K562 treated with DMSO at 1 percent for 4 hours (cell line): Measurements from ENCODE around the gene CRX. TPM values are rescaled to one million over a fixed set of nuclear protein-coding genes. Genes with fewer than 3 reads are reported as not detected.

Source experiments
- total RNA-seq: library from RNA; unstranded; fragments of 300-600 nt; gene quantifications from 2 replicates; pipeline ENCODE4 v1.2.3, GENCODE V29; 2022; ENCODE audit not compliant: insufficient read depth

CRX gene
- total RNA-seq = not detected in 2 replicates

GRCh38 chr19:47821460-47822020 is at the start of gene CRX:
TSS of gene CRX (plus strand) at chr19:47821937. CDS start at chr19:47834444, 12,507 bp downstream.

GRCh38 chr19:47778049-47778953 is 43.4 kb upstream of the CRX start, which contains the start of gene SELENOW:
TSS of gene SELENOW (plus strand) at chr19:47778703. CDS start at chr19:47778786, 83 bp downstream.

GRCh38 chr19:47804451-47804850 is 17.3 kb upstream of the CRX start, which contains the start of gene TPRX1:
TSS of gene TPRX1 (minus strand) at chr19:47804551. CDS start at chr19:47804539, 12 bp downstream.

GRCh38 chr19:47858646-47859285 is 37.0 kb downstream of the CRX start, which contains the start of gene TPRX2:
TSS of gene TPRX2 (plus strand) at chr19:47859235. CDS start at chr19:47859247, 12 bp downstream.

GRCh38 chr19:47886010-47886559 is 64.3 kb downstream of the CRX start, which contains the start of gene SULT2A1:
TSS of gene SULT2A1 (minus strand) at chr19:47886315. CDS start at chr19:47886257, 58 bp downstream.

Other genes starting within 250 kb of the CRX start
- gene ZNF541, start 248.8 kb upstream of the CRX start, total RNA-seq = 0.44 and 0.96 TPM in 2 replicates
- 4.8 and 12.1 TPM in 2 replicates for gene BICRA, start 212.8 kb upstream of the CRX start, total RNA-seq
- 21.0 and 25.2 TPM in 2 replicates for gene EHD2, start 108.5 kb upstream of the CRX start, total RNA-seq
- gene NOP53, start 76.4 kb upstream of the CRX start, total RNA-seq = 1,045 and 1,223 TPM in 2 replicates
- gene SELENOW, start 43.2 kb upstream of the CRX start, total RNA-seq = 96.8 and 155 TPM in 2 replicates
- not detected in 2 replicates for gene TPRX1, start 17.4 kb upstream of the CRX start, total RNA-seq
- gene TPRX2, start 37.3 kb downstream of the CRX start, total RNA-seq = not detected in 2 replicates
- 0.74 TPM in 1 of 2 replicates, not detected in the other for gene SULT2A1, start 64.4 kb downstream of the CRX start, total RNA-seq
- gene BSPH1, start 170.2 kb downstream of the CRX start, total RNA-seq = not detected in 2 replicates
- 1.0 TPM in 1 of 2 replicates, not detected in the other for gene ELSPBP1, start 172.7 kb downstream of the CRX start, total RNA-seq
- not detected in 2 replicates for gene CABP5, start 222.1 kb downstream of the CRX start, total RNA-seq